Ramos (cell line): ENCODE measurements around the gene ZNF99.
"Not testable (repeated sequence)": the region's sequence is repeated elsewhere in the genome, so short reads cannot be mapped to it uniquely, and the experiment has no call there.

Source experiments
- in situ Hi-C: fragments of 300-500 bp; cut with MboI; formaldehyde crosslinking; loops from one replicate; pipeline ENCODE4 v1.14.3; 2022; ENCODE audit warnings: low sequenced_read_pairs; ENCODE audit not compliant: unreplicated experiment

ZNF99 gene

GRCh38 chr19:22783651-22784410, at the start of gene ZNF99:
TSS of gene ZNF99 (minus strand) at chr19:22784151. CDS start at chr19:22784016, 135 bp downstream.
- in situ Hi-C loops = no loop called here

DNA sequence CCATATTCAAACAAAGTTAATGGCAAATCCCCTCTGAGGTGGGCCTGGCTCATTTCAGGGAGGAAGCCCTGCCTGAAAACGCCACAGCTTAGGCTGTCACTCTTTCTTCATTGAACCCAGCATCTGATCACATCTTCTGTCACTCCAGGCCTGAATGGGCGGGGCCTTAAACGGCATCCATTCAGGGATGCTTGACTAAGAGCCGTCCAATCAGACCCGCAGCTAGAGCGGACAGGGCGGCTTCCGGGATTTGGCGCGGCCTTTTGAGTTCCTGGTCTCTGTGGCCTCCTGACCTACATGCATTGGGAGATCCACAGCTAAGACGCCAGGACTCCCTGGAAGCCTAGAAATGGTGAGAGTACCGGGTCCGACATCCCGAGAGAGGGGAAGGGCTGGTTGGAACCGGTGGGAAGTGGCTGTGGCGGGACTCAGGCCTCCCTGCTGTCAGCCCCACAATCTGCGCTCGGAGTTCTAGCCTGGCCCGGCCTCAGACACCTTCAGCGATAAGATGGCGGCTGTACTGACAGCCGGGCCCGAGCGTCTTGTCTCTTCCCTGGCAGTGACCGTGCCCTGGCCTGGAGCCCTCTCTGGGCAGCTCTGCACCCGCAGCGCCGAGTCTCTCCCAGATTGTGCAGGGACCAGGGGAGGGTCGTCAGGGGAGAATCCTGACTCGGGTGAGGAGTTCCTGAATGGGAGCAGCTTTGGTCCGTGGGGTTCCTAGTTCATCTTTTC, 48.2 kb upstream of the ZNF99 start, which contains the start of gene ZNF723:
Gene ZNF723, plus strand, starts transcription at position 261 of the 732 bp plus-strand sequence. Its CDS starts 89 bp downstream, at position 350.
- in situ Hi-C loops = no loop called here

DNA sequence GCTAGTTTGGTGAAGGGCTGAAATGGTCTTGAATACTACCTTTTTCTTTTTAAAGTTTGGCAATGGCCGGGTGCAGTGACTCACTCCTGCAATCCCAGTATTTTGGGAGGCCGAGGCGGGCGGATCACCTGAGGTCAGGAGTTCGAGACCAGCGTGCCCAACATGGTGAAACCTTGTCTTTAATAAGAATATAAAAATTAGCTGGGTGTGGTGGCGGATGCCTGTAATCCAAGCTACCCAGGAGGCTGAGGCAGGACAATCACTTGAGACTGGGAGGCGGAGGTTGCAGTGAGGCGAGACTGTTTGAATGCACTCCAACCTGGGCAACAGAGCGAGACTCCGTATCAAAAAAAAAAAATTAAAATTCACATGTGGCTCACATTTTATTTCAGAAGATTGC, 47.3 kb upstream of the ZNF99 start:
- in situ Hi-C loops = no loop called here

- in situ Hi-C loops = no loop called here
These were observed 30.2 kb upstream of the ZNF99 start for GRCh38 chr19:22814124-22814523.

- in situ Hi-C loops = no loop called here
These were observed 23.3 kb upstream of the ZNF99 start for GRCh38 chr19:22807061-22807835.

DNA sequence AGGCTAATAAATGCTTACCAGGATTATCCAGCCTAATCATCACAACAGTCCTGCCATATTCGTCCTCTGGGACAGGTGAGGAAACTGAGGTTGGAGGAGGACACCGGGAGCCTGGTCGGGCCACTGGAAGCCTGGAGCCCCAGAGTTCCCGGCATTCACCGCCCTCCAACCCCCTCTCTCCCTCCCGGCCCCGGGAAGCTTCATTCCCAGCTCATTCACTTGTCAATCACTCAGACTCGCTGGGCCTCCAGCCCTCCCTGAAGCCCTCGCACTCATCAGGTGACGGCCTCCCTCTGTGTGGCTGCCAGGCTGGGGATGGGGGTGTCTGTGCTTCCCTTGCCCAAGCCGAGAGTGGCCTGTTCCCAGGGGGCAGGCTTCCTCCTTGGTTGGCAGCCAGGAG, 22.5 kb upstream of the ZNF99 start:
- in situ Hi-C loops = no loop called here

DNA sequence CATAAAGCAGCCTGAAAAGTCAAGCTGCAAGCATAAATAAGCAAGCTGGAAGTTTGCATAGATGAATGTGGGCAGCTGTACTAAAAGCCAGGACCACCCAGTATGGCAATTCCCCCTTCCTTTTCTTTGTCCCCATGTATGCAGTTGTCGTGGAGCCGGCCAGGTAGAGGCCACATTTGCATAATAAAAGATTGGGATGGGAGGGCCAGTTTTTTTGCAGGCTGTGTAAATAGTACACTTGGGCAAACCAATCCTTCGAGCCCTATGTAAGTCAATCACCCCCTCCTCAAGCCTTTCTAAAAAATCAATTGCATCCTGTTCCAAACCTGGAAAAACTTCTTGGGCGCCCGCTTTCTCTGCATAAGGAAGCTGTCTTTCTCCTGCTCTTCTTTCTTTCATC, 13.1 kb upstream of the ZNF99 start:
- in situ Hi-C loops = no loop called here

GRCh38 chr19:22792863-22793262, 8.9 kb upstream of the ZNF99 start:
- in situ Hi-C loops = not testable (repeated sequence)

DNA sequence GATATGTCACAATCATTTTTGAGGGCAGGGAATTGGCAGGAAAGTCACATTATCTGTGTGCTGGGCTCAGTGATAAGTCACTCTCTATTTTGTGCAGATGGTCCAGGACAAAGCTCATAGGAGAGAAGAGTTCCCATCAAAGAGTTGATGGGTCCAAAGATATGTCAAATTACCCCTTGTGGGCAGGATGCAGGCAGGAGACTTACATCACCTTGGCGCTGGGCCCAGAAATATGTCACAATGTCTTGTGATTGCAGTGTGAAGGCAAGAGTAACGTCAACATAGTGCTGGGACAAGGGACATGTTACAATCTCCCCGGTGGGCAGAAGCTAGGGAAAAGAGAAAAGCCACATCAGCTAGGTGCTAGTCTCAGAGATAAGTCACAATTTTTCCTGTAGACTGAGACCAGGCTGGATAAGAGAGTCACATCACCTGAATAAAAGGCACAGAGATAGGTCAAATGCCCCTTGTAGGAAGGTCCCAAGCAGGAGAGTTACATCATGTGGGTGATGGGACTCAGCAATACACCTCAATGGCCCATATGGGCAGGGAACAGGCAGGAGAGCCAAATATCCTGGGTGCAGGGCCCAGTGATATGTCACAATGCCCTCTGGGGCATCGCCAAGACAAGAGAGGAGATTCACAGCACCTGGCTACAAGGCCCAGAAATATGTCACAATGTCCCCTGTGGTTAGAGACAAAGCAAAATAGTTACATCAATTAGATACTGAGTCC, 47.9 kb downstream of the ZNF99 start:
- in situ Hi-C loops = no loop called here

DNA sequence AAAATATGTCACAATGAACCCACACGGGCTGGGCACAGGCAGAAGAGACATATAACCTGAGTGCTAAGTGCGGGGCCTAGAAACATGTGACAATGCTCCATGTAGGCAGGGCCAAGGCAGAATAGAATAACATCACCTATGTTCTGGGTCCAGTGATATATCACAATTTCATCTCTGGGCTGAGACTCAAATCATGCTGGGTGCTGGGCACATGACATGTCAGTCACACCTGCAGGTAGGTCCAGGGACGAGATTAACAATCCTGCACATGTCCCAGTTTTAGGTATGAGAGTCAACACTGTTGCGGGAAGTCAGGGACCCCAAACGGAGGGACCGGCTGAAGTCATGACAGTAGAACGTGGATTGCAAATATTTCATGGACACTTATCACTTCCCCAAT, 50.3 kb downstream of the ZNF99 start:
- in situ Hi-C loops = no loop called here

- in situ Hi-C loops = not testable (repeated sequence)
These were observed 55.7 kb downstream of the ZNF99 start for GRCh38 chr19:22728214-22728613.

DNA sequence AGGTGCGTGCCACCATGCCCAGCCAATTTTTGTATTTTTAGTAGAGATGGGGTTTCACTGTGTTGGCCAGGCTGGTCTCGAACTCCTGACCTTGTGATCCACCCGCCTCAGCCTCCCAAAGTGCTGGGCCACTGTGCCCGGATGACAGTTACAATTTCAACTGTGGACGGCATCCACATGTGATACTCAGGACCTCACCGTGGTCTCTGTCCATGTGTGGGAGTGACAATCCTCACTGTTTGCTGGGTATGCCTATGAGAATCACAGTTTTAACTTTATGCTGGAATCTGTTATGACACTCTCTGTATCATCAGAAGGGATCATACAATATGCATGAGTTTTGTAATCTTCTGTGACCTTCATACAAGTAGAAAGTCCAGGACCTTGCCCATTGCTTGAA, 62.4 kb downstream of the ZNF99 start:
- in situ Hi-C loops = not testable (repeated sequence)

GRCh38 chr19:22708983-22709382, 75.0 kb downstream of the ZNF99 start:
- in situ Hi-C loops = no loop called here

DNA sequence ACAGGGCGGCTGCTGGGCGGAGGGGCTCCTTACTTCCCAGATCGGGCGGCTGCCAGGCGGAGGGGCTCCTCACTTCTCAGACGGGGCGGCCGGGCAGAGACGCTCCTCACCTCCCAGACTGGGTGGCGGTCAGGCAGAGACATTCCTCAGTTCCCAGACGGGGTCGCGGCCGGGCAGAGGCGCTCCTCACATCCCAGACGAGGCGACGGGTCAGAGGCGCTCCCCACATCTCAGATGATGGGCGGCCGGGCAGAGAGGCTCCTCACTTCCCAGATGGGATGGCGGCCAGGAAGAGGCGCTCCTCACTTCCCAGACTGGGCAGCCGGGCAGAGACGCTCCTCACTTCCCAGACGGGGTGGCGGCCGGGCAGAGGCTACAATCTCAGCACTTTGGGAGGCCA, 80.9 kb downstream of the ZNF99 start:
- in situ Hi-C loops = not testable (repeated sequence)

- in situ Hi-C loops = not testable (repeated sequence)
These were observed 81.3 kb downstream of the ZNF99 start for GRCh38 chr19:22702661-22703060.
